NOMO-1 treated with dmso at 0.1 percent for 144 hours (cell line): ENCODE data around the gene KRT5.

Experiments
- DNase-seq: peaks from one replicate; lab custom pipeline; 2025; ENCODE audit not compliant: unreplicated experiment; lab: John Stamatoyannopoulos, UW

Gene KRT5

DNA sequence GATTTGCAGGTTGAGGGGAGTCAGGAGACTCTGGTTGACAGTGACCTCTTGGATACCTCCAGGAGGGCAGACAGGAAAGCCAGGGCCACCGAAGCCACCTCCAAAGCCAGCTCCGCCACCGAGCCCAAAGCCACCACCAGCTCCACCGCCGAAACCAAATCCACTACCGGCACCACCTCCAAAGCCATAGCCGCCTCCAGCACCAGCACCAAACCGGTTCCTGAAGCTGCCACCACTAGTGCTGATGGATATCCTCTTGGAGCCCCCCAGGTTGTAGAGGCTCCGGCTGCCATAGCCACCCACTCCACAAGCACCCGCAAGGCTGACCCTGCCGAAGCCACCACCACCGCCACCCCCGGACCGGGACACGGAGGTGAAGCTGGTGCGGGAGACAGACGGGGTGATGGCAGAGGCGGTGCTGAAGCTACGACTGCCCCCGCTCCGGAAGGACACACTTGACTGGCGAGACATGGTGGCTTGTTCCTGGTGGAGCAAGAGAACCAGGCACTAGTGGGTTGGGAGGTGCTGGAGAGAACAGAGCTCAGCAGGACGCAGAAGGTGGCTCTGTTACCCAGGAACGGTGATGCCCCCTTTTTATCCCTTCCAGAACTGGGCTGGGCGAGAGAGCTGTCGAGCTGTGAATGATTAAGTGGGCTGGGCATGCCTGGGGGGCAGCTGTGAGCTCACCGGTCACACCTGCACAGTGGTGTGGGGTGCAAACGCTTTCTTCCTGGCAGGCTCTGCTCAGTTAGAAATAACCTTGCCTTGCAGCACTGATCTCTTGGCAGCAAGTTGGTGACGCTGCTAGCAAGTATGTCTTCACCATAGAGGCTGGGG, at the start of gene KRT5:
TSS of gene KRT5 (minus strand) at position 569 of the 837 bp plus-strand sequence. CDS start at position 471, 98 bp downstream.
- DNase-seq, result no peak

DNA sequence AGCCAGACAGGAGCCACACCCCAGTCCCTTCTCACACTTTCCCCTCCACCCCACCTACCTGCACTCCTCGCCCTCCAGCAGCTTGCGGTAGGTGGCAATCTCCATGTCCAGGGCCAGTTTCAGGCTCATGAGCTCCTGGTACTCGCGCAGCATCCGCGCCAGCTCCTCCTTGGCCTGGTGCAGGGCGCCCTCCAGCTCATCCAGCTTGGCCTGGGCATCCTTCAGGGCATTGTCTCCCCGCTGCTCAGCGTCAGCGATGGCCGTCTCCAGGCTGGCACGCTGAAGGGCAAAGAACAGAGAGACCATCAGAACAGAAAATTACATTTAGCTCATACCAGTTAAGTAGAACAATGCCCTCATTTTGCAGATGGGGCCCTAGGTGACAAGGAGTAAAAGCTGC, 47.9 kb upstream of the KRT5 start:
- no peak for DNase-seq

DNA sequence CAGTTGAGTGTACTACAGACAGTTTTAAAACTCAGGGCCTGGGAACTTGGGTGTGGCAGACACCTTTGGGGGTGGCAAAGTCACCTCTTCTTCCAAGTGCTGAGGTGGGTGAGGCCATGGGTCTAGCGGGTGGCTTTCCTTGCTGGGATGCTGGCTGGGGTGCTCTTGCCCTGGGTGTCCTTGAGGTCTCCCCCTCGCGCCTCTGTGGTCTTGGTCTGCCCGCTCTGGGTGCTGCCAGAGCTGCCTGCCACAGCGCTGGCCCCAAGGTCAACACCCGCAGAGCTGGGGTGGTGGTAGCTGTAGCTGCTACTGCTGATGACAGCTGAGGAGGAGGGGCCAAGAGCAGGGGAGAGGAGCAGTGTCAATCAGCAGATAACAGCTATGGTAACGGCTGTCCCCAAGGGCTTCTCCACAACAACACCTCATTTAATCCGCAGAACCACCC, 46.7 kb upstream of the KRT5 start:
- no peak for DNase-seq

DNA sequence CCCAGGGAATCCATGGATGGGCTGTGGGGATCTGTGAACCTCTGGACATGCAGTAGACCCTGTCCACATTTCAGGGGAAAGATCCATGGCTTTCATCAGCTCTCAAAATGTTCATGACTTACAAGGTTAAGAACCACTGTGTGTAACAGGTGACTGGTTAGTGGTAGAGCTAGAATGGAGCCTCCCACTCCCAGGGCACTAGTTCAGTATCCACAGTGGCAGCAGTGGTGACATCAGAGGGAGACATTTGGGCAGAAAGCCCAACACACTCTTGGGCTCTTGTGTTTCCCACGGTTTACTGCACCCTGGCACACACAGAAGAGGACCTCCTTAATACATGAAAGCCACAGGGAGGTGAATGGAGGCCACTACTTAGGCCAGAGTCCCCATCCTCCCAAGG, 44.4 kb upstream of the KRT5 start:
- no peak for DNase-seq

DNA sequence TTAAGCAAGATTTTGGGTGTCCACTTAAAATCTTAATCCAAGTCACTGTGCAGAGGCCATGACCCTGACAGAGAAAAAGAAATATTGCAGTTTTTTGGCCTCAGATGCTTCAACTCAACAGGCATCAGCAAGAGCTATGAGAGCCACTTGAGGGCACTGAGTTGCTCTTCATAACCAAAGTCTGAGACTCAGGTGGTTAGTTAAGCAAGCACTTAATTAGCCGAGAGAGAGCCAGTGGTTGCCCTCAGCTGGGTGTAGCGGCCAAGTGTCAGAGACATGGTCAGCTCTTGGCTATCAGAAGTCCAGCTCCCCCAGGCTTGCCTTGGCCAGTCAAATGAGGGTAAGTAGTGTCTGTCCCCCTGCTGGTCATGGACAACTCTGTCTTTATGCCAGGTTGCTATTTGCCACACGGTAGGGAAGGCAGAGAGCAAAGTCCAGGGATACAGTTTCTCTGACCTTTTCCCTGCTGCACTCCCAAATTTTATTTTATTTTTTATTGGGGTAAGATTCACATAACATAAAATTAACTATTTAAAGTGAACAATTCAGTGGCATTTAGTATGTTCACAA, 41.8 kb upstream of the KRT5 start:
- no peak for DNase-seq

DNA sequence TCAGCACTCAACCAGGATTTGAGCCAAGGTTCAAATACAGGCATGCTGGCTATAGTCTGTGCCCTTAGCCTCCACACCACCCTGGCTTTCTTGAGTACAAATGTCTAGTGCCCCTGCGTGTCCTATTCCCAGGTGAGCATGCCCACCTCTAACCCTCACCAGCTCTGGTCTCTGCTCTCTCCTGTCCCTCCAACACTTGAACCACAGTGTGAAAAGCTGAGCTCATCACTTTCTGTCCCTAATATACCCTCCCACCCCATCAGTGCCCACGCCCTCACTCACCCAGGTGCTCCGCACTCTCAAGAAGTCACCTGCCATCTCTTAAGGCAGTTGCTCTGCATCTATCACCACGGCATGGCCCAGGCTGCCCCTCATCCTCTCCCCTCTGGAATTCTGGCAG, 39.8 kb upstream of the KRT5 start:
- no peak for DNase-seq

DNA sequence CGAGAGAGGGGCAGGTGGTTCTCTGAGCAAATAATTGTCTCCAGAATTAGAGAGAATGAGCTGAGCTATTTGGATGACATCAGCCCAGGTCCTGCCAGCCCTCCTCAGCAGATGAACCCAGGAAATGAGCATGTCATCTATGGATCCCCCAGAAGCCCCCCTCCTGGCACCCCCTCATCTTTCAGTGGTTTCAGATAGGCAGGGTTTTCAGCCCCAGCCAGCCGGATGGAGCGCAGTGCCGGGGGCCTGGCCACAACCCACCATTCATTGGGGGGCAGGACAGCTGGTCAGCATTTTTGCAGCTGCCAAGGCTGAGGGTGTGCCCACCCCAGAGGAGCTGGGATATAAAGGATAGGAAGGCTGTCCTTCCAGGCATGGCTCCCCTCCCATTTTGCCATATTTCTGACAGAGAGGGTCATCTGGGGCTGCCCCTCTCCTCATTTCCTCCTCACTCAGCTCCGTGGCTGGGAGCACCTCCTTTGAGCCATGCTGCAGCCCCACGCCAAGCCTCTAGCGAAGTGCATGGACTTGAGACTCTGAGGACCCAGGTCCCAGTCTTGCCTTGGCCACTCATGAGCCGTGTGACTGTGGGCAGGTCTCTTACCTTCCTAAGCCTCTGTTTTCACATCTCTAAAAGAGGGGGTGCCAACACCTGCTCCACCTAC, 38.7 kb upstream of the KRT5 start:
- DNase-seq, result no peak

DNA sequence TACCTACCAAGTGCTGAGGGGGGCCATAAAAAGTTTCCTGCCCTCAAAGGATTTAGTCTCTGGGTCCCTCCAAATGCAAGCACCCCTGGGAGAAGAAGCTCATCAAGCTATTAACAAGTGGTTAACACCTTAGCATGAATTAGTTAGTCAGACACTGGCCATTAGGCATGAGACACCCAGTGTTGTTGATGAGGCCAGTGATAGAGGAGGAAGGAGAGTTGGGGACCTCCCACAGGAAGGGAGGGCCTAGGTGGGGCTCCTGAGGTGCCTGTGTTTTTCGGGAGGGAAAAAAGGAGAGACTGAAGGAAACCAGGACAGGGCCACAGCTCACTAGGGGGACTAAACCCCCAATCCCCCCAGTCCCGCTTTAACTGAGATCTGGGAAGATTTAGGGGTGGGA, 37.3 kb upstream of the KRT5 start:
- DNase-seq, result no peak

DNA sequence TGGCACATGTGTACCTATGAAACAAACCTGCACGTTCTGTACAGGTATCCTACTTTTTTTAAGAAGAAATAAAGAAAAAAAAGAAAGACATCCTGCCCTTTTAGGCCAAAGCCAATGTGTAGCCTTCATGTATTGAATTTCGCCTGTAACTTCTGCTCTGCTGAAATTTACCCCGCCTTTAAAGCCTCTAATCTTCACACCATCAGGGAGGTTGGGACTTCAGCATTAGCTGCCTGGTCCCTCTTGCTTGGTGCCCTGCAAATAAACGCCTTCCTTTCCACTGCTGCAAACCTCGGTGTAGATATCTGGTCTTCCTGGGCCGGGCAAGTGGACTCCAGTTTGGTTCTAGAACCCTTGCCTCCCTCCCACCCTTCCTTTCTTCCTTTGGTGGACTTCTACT, 35.4 kb upstream of the KRT5 start:
- no peak for DNase-seq

DNA sequence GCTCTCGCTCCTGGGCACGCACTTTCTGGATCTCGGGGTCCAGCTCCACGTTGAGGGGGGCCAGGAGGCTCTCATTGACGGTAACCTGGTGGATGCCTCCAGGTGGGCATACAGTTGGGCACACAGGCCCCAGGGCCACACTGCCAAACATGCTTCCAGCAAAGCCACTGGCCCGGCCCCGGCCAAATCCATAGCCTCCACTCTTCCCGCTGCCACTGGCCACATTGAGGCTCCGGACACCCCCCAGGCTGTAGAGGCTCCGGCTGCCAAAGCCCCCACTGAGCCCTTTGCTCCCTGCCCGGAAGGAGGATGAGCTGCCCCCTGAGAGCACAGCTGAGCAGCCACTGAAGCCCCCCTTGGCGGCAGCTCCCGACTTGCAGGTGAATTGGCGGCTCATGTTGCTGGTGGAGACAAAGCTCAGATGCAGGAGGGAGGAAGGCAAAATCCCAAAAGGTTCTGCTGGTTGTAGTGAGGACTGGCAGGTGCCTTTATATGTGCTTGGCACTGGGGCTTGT, 32.5 kb upstream of the KRT5 start, which contains the start of gene KRT71:
TSS of gene KRT71 (minus strand) at position 465 of the 515 bp plus-strand sequence. CDS start at position 397, 68 bp downstream.
- DNase-seq, result no peak

DNA sequence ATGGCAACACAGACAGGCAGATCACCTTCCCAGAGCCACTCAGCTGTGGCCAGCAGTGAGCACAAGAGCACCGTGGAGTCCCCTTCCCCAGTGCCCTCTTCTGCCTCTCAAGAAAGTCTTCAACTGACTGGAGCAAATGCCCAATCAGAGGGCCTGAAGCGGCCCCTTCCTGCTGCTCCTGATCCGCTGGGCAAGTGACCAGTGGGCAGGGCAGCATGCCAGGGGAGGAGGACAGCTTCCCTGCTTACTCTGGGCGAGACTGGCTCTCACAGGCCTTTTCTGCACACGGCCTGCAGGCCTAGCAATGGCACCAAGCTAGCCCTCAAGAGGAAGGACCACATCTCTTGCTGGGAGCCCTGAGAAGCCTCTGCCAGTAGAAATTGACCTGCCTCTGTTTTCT, 31.9 kb upstream of the KRT5 start:
- DNase-seq, result no peak

DNA sequence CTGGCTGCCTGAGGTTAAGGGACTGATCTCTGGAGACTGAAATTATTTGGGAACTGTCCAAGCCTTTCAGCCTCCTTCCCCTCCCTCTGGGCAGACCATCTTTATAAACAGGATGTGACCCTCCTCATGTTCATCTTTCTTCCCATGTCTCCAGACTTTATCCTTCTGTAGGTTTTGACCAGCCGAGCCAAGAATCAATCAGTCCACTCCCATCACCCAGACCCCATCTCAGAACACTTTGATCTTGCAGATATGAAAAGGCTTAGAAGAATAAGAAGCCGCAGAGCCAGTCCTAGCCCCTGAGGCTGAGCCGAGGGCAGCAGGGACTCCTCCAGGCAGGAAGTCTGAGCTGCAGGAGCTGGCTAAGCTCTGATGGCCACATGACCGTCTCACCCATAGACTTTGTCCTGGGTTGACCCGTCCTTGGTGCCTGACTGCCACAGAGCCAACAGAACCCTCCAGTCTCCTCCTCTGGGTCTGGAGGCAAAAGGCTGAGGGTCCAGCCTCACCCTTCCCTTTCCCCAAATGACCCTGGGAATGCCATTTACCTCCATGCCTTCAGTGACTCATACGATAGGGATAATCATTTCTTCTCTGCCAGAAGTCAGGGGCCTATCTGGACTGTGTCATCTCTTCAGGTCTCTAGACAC, 31.1 kb upstream of the KRT5 start:
- no peak for DNase-seq

DNA sequence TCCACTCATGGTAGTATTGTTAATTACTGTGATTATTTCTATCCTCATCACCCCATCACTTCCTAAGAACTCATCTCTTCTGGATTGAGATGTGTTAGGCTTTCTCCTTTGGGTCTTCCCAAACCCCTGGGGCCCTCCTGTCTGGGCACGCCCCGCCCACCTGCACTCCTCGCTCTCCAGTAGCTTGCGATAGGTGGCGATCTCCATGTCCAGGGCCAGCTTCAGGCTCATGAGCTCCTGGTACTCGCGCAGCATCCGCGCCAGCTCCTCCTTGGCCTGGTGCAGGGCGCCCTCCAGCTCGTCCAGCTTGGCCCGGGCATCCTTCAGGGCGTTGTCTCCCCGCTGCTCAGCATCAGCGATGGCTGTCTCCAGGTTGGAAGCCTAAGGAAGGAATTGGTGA, 25.9 kb upstream of the KRT5 start:
- no peak for DNase-seq

DNA sequence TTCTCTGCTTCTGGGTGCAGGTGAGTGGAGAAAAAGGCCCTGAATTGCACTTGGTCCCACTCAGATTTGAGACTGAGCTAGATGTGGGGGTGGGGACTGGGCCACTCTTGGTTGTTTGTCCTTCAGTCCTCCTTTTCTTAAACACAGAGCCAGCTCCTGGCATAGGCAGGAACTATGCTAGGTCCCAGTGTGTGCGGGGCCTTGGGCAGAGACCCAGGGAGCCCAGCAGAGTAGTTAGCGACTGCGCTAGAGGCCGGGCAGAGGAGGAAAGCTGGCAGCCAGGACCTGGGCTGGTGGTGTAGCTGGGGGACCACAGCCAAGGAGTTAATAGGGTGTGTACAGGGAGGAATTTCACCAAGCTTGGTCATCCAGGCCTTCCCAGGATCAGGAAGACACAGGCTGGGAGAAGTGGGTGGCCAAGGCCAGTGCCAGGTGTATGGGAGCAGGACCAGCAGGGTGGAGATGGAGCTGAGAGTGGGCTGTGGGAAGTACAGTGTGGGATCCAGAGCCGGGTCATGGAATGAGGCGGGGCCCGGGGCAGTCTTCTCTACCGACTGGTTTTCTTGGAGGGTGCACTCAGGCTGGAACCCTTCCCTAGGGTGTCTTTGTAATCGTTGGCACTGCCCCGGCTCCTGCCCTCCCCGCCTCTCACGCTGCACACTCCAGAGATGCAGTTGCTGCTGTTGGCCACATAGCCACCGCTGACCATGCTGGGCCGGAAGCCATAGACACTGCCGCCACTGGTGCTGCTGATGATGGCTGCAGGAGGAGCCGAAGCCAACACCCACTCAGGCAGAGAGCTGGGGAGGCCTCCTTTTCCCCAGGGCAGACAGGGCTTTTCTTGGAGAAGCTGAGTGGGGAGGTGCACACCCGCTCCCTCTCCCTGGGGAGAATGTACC, 24.0 kb upstream of the KRT5 start:
- DNase-seq, result no peak

DNA sequence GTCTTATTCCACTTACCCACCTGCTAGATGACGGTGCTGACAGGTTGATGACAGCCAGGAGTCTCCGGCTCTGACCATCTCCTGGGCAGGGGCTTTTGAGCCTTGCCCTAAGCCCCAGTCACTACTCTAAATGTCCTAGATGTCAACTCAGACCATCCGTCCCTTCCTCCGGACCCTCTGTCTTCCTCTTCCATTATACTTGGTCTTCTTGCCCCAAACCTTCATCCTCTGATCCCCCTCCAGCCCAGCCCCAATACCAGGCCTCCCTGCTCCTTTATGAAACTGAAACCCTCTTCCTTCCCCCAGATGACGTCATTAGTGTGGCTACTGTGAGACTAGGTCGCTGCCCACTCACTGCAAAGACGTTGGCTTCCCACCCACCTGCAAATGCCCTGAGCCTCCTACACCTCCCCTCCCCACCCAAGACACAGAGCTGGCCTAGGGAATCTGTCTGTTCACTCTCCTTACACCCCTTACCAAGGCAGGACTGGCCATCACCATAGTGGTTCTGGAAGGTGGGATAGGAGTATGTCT, 22.7 kb upstream of the KRT5 start:
- DNase-seq, result no peak

DNA sequence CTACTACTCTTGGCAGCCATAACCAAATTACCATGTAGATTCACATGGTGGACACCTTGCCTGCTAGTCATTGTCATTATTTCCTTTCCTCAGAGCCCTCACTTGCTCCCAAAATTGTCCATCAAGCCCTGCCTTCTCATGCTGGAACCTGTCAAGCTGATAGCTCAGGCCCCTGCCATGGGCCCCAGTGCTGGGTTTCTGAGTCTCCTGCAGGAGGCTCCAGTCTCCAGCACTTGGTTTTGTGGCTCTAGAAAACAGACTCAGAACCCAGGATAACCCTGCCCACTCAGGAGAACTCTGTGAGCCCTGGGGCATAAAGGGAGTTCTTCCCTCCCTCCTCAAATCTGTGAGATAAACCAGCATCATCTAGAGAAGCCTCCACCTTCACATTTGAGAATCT, 22.0 kb upstream of the KRT5 start:
- no peak for DNase-seq

DNA sequence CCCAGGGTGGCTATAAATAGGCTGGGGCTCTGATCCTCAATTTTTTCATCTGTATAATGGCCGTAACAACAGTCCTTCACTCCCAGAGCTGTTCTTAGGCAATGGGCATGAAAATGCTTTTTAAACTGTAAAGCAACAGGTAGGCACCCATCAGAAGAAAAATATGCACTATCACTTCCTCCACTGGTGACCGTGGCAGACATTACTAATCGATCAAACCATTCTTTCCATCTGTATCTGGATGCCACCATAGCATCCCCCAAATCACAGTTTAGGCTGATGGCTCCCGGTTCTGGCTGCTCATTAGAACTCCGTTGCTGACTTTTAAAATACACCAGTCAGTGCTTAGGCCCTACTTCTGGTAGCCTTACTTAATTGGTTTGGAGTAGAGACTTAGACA, 21.5 kb upstream of the KRT5 start:
- no peak for DNase-seq

DNA sequence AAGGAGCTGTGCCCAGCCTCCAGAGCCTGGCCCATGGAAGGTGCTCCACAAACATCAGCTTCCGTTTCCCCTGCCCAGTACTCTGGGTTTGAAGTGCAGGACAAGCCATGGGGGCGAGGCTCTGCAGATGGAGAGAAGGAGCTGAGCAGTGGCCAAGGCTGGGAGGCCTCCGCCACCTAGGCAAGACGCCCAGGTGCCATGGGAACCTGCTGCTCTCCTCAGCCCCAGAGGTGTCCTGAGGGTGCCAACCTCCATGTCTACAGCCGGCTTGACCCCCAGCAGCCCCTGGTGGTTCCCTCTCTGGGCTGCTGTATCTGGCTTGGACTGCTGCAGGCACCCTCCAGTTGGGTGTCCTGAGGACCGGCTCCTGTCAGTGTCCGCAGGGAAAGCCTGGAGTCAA, 20.3 kb upstream of the KRT5 start:
- DNase-seq, result no peak

DNA sequence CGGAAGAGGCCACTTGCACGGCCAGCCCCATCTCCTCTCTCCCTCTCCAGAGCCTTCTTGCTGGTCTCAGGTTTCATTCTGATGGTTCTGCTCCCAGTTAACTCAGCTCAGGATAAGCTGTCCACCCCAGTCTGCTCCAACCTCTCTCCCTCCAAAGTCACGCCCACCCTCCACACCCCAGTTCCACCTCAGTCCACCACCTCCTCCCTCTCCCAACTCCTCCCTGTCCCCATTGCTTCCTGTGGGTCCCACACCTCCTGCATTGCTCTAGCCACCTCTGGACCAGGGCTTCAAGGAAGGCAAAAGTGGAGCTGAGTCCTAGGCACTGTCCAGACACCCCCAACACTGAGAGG, 19.6 kb upstream of the KRT5 start:
- no peak for DNase-seq
